HG03521 (cell line): ENCODE results near the gene SMPDL3B.

ENCODE experiments used
- ATAC-seq: cut with Tn5 transposase; IDR thresholded peaks from one replicate; pipeline ENCODE4 v1.9.1; 2021; ENCODE audit warnings: mild to moderate bottlenecking, moderate library complexity; ENCODE audit not compliant: unreplicated experiment

Gene SMPDL3B

GRCh38 chr1:27940297-27940696, 5.5 kb downstream of the SMPDL3B start:
- no peak for ATAC-seq

DNA sequence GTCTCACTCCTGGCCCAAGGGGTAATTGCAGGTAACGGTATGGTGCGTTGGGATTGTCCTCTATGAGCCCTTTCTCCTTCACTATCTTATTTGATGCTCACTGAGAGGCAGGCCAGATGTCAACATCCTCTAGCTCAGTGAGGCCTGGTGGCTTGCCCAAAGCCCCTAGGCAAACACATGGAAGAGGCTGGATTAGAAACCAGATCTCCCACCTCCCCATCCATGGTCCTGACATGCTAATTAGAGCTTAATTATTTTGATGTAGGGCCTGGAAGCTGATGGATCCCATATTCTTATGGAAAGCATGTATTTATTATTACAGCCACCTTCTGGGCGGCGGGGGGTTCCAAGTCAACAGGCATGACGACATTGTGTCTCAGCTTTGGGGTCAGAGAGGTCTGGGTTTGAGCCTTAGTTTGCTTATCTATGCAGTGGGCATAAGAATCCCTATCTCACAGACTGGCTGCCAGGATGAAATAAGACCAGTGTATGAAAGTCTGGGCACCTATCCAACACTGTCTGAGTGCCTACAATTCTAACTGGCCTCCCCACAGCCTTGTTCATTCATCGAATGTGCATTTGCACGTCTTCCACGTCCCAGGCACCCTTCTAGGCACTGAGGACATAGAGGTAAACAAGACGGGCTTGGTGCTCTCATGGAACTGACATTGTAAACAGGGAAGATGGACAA, 6.2 kb downstream of the SMPDL3B start:
- ATAC-seq: no peak

DNA sequence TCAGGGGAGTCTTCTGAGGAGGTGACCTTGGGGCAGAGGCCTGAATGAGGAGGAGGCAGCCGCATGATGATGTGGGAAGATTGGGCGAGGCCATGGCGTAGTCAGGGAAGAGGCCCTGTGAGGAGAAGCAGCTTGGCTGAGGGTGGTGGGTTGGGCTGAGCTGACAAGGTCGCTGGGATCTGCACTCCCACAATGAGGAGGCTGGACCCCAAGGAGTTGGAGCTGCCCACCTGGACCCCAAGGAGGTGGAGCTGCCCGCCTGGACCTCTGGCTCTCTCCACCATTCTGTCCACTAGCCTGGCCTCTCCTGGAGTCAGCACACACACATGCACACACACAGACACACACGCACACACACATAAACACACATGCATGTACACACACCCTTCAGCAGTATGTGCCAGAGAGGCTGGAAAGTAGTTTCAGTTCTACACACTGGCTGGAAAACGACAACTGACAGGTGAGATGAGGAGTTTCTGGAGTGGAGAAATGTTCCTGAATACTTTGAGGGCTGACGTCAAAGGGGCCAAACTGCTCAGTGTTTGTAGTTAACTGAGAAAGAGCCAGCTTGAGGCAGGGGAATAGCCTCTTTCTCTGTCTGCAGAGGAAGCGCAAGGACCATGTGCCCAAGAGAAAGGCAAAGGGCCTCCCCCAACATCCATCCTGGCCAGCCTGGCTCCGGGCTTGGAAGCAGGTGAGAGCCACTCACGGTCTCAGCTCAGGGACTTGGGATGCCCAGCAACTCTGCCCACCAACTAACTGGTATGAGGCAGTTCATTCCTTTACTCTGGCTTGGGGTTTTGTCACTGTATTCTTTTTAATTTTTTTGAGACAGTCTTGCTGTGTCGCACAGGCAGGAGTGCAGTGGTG, 7.1 kb downstream of the SMPDL3B start:
- no peak for ATAC-seq

- ATAC-seq: no peak
Measured at GRCh38 chr1:27945020-27945419, 10.2 kb downstream of the SMPDL3B start.

GRCh38 chr1:27949027-27949426, 14.2 kb downstream of the SMPDL3B start:
- ATAC-seq: no peak

GRCh38 chr1:27951396-27951795, 16.6 kb downstream of the SMPDL3B start:
- no peak for ATAC-seq

DNA sequence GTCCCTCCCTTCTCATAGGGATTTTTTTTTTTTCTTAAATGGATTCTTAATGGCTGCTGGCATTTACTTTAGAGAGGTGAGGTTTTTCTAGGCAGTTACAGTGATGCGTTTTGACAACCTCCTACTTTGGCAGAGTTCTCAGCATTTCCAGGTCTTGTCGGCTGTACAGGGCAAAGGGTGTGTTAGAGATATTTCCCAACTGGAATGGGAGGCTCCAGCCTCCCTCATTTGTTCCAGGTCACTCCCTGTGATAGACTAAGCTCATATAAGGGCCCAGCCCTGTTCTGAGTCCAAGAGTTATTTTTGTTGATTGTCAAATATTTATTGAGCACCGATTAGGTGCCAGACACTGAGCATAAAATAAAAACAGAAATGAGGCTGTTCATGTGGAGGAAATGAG, 17.3 kb downstream of the SMPDL3B start:
- ATAC-seq: no peak

- ATAC-seq: no peak
Measured at GRCh38 chr1:27954186-27954585, 19.4 kb downstream of the SMPDL3B start.

- ATAC-seq: no peak
Measured at GRCh38 chr1:27955076-27955475, 20.3 kb downstream of the SMPDL3B start.

DNA sequence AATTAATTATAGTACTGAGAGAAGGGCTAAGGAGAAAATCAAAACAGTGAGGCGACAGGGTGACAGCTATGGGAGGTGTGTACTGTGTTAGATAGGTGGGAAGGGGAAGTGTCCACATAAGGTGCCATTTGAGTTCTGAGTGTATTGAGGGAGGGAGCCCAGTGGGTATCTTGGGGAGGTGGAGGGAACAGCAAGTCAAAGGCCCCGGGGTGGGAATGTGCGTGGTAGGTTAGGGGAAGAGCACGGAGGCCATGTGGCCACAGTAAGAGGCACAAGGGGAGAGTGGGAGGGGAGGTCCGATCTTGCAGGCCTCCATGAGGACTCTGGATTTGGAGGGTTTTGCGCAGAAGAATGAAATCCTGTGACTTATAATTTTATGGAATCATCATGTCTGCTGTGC, 22.0 kb downstream of the SMPDL3B start:
- ATAC-seq: no peak

DNA sequence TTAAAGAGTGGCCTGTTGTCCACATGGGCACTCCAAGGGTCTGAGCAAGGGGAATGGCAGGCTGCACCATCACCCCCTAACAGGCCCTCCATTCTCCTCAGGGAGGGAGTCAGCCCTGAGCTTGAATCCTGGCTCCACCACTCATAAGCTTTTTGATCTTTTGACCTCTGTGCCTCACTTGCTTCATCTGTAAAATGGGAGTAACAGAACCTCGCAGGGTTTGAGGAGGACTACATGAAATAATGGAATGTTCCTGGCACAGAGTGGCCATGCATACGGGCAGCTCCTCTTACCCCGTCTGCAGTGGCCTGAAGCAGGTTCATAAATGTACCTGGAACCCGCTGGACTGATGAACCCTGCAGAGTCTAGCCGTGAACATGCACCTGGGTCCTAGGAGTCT, 22.9 kb downstream of the SMPDL3B start:
- ATAC-seq: no peak

GRCh38 chr1:27958513-27958912, 23.7 kb downstream of the SMPDL3B start:
- ATAC-seq: no peak

- peak; percentile 89 for ATAC-seq
Measured at GRCh38 chr1:27959792-27960603, 25.2 kb downstream of the SMPDL3B start, which contains the start of gene XKR8. Gene XKR8 (plus strand): TSS chr1:27959973. CDS start chr1:27960070, 97 bp downstream.

- no peak for ATAC-seq
Measured at GRCh38 chr1:27960762-27961645, 26.2 kb downstream of the SMPDL3B start.

DNA sequence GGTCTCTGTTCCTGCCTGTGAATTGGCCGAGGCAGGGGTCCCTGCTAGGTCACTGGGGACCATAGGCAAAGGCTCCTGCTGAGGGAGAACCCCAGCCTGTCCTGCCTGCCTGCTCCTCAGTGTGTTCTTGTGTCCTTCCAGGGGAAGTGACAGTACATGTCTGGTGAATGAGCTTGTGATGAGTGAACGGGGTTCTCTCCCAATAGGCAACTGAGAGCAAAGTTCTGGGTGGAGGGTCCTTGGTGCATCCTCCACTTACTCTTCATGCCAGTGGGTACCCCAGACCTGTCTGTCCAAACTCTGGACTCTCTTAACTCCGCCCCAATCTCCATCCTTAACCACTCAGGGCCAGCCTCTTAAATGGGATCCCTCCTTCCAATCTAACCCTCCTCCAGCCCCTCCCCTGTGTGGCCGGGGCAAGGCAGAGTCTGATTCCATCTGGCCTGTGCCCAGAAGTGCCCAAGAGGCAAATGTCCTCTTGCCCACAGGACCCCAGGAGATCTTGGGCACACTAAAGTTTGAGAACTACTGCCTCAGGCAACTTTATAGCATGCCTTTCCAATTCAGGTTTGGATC, 26.9 kb downstream of the SMPDL3B start:
- no peak for ATAC-seq

DNA sequence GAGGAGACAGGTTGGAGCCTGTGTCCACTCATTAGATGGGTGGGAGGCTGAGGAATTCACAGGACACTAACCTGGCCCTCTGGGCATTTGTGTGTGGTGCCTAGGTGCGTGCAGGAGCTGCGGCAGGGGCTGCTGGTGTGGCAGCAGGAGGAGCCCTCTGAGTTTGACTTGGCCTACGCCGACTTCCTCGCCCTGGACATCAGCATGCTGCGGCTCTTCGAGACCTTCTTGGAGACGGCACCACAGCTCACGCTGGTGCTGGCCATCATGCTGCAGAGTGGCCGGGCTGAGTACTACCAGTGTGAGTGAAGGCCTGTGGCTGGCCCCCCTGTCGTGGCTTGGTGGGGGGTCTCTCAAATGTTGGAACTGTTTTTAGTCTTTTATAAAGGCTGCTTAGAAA, 28.6 kb downstream of the SMPDL3B start:
- ATAC-seq: no peak

DNA sequence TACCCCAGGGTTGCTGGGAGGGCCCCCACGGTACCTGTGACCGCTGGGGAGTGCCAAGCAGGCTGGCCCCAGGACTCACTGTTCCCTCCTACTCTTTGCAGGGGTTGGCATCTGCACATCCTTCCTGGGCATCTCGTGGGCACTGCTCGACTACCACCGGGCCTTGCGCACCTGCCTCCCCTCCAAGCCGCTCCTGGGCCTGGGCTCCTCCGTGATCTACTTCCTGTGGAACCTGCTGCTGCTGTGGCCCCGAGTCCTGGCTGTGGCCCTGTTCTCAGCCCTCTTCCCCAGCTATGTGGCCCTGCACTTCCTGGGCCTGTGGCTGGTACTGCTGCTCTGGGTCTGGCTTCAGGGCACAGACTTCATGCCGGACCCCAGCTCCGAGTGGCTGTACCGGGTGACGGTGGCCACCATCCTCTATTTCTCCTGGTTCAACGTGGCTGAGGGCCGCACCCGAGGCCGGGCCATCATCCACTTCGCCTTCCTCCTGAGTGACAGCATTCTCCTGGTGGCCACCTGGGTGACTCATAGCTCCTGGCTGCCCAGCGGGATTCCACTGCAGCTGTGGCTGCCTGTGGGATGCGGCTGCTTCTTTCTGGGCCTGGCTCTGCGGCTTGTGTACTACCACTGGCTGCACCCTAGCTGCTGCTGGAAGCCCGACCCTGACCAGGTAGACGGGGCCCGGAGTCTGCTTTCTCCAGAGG, 31.8 kb downstream of the SMPDL3B start:
- ATAC-seq: no peak

GRCh38 chr1:27967106-27967883, 32.5 kb downstream of the SMPDL3B start:
- no peak for ATAC-seq
